ENCODE data around the gene DPP4. TPM values are rescaled to one million over a fixed set of nuclear protein-coding genes. Genes with fewer than 3 reads are reported as not detected.

DPP4 gene
- total and polyA plus RNA-seq, 4 donors: 7.2 to 51.6 (median 21.3) TPM

- DNase-seq (no peak), ATAC-seq (ENCODE audit: insufficient read depth, low FRiP score) (peak; percentile 50)
- Histone ChIP-seq H3K9ac (ENCODE audit: insufficient read depth in 1 of 2, low read length in 2 of 2) (no peak overlapping the region), H3K27me3 (ENCODE audit: control insufficient read depth in 3 of 3, insufficient read depth in 3 of 3, low read length in 2 of 3) (no peaks in the 10 kb centered on the region), H3K4me1 (ENCODE audit: control insufficient read depth in 5 of 5, insufficient read depth in 5 of 5, low read length in 5 of 5) (peaks cover 0 to 9% (median 0%) of the 10 kb centered on the region in 5 donors), H3K9me3 (ENCODE audit: control insufficient read depth in 4 of 4, insufficient read depth in 3 of 4, low read length in 3 of 4) (no peaks in the 10 kb centered on the region), H3K27ac (ENCODE audit: low read depth in 1 of 2, low read length in 1 of 2) (no peak overlapping the region), H3K36me3 (ENCODE audit: control insufficient read depth in 4 of 4, insufficient read depth in 4 of 4, low read length in 4 of 4) (no peaks in the 10 kb centered on the region), H3K4me3 (no peak overlapping the region)
- 45 to 62% methylated on average over 9 of the region's 9 CpGs for WGBS, 2 donors
- TF ChIP-seq CTCF (IDR thresholded peaks at IDR 0.05; ENCODE audit: control extremely low read depth, extremely low read depth): no peak
Measured at GRCh38 chr2:162013514-162014475, 60.2 kb downstream of the DPP4 start.

- ATAC-seq (ENCODE audit: insufficient read depth, low FRiP score) (no peak), DNase-seq (no peak)
- Histone ChIP-seq H3K9ac (ENCODE audit: insufficient read depth in 1 of 2, low read length in 2 of 2) (no peak overlapping the region), H3K9me3 (ENCODE audit: control insufficient read depth in 4 of 4, insufficient read depth in 3 of 4, low read length in 3 of 4) (no peaks in the 10 kb centered on the region), H3K27me3 (ENCODE audit: control insufficient read depth in 3 of 3, insufficient read depth in 3 of 3, low read length in 2 of 3) (no peaks in the 10 kb centered on the region), H3K36me3 (ENCODE audit: control insufficient read depth in 4 of 4, insufficient read depth in 4 of 4, low read length in 4 of 4) (no peaks in the 10 kb centered on the region), H3K27ac (ENCODE audit: low read depth in 1 of 2, low read length in 1 of 2) (no peak overlapping the region), H3K4me3 (no peak overlapping the region), H3K4me1 (ENCODE audit: control insufficient read depth in 5 of 5, insufficient read depth in 5 of 5, low read length in 5 of 5) (peaks cover 0 to 9% (median 0%) of the 10 kb centered on the region in 5 donors)
- 54 to 62% methylated on average over 2 of the region's 2 CpGs for WGBS, 2 donors
- no peak for TF ChIP-seq CTCF (IDR thresholded peaks at IDR 0.05; ENCODE audit: control extremely low read depth, extremely low read depth)
Measured at GRCh38 chr2:162012565-162013058, 61.4 kb downstream of the DPP4 start.

GRCh38 chr2:162011706-162012564 is 62.1 kb downstream of the DPP4 start:
- Histone ChIP-seq H3K9ac (ENCODE audit: insufficient read depth in 1 of 2, low read length in 2 of 2) (no peak overlapping the region), H3K27me3 (ENCODE audit: control insufficient read depth in 3 of 3, insufficient read depth in 3 of 3, low read length in 2 of 3) (no peaks in the 10 kb centered on the region), H3K27ac (ENCODE audit: low read depth in 1 of 2, low read length in 1 of 2) (no peak overlapping the region), H3K4me3 (no peak overlapping the region), H3K4me1 (ENCODE audit: control insufficient read depth in 5 of 5, insufficient read depth in 5 of 5, low read length in 5 of 5) (peaks cover 0 to 9% (median 0%) of the 10 kb centered on the region in 5 donors), H3K9me3 (ENCODE audit: control insufficient read depth in 4 of 4, insufficient read depth in 3 of 4, low read length in 3 of 4) (no peaks in the 10 kb centered on the region), H3K36me3 (ENCODE audit: control insufficient read depth in 4 of 4, insufficient read depth in 4 of 4, low read length in 4 of 4) (no peaks in the 10 kb centered on the region)
- no peak for TF ChIP-seq CTCF (IDR thresholded peaks at IDR 0.05; ENCODE audit: control extremely low read depth, extremely low read depth)
- DNase-seq: no peak
- WGBS, 2 donors: 64 to 78% methylated on average over 2 of the region's 2 CpGs
- no peak for ATAC-seq (ENCODE audit: insufficient read depth, low FRiP score)

All from lung (tissue), 12 donors.